Caco-2 (cell line): ENCODE measurements around the gene KCNH8. TPM values are rescaled to one million over a fixed set of nuclear protein-coding genes. Genes with fewer than 3 reads are reported as not detected.

ENCODE experiments used
- BruUV-seq: library from RNA; stranded (reverse); fragments of 400-500 nt; replicated peaks from 2 replicates; lab custom pipeline; 2021; lab: Mats Ljungman, UMichigan
- CTCF ChIA-PET: fragments of 300-600 bp; sonication (Branson Sonifier 250); formaldehyde crosslinking; loops from one replicate; lab custom pipeline; 2022; ENCODE audit warnings: antibody characterized with exemption; lab: Charles Lee
- POLR2A ChIA-PET: fragments of 300-600 bp; sonication (Branson Sonifier 250); formaldehyde crosslinking; loops from one replicate; lab custom pipeline; 2022; ENCODE audit warnings: antibody characterized with exemption; lab: Charles Lee
- DNase-seq, 2 experiments: peaks; one replicate each; pipeline versions ENCODE4 v3.0.0 to v3.0.0-alpha.2; 2020 to 2022
- H3K27me3 ChIP-seq: replicated peaks from 2 replicates; pipeline ENCODE4 v1.6.0; 2011; ENCODE audit warnings: low read length; ENCODE audit not compliant: control insufficient read depth, insufficient read depth
- H3K36me3 ChIP-seq: 2 replicates; pipeline ENCODE4 v1.5.1; 2011; ENCODE audit warnings: low read length; ENCODE audit not compliant: control insufficient read depth, insufficient read depth
- H3K4me1 ChIP-seq: fragments of 250-450 bp; sonication (Bioruptor Pico); 2 replicates; pipeline ENCODE4 v1.5.1; 2020; ENCODE audit warnings: mild to moderate bottlenecking
- H3K4me3 ChIP-seq: 2 replicates; pipeline ENCODE4 v1.5.1; 2011; ENCODE audit warnings: low read depth, mild to moderate bottlenecking, control low read depth, low read length
- H3K9me3 ChIP-seq: fragments of 250-450 bp; sonication (Bioruptor Pico); 2 replicates; pipeline ENCODE4 v1.5.1; 2020; ENCODE audit warnings: mild to moderate bottlenecking, moderate library complexity
- H3K27ac Mint-ChIP-seq: one replicate; pipeline ENCODE4 v1.8.0; 2022; ENCODE audit warnings: mixed read lengths; ENCODE audit not compliant: unreplicated experiment
- H3K27me3 Mint-ChIP-seq: one replicate; pipeline ENCODE4 v1.8.0; 2022; ENCODE audit warnings: mixed read lengths; ENCODE audit not compliant: insufficient read depth, unreplicated experiment
- H3K36me3 Mint-ChIP-seq: one replicate; pipeline ENCODE4 v1.8.0; 2022; ENCODE audit warnings: mild to moderate bottlenecking, mixed read lengths; ENCODE audit not compliant: insufficient read depth, unreplicated experiment
- H3K4me1 Mint-ChIP-seq: one replicate; pipeline ENCODE4 v1.8.0; 2022; ENCODE audit warnings: low read depth, mixed read lengths; ENCODE audit not compliant: unreplicated experiment
- H3K4me3 Mint-ChIP-seq: one replicate; pipeline ENCODE4 v1.8.0; 2022; ENCODE audit warnings: mild to moderate bottlenecking, moderate library complexity, mixed read lengths; ENCODE audit not compliant: unreplicated experiment
- H3K9me3 Mint-ChIP-seq: one replicate; pipeline ENCODE4 v1.8.0; 2022; ENCODE audit warnings: mixed read lengths; ENCODE audit not compliant: unreplicated experiment
- CTCF ChIP-seq, 2 experiments: fragments of 200-600 bp in 1 of 2; IDR thresholded peaks; 1 replicate in 1 of 2; 2 replicates in 1 of 2; pipeline versions ENCODE4 v1.5.1 to v1.8.0; 2011 to 2022; ENCODE audit warnings: antibody characterized with exemption in 1 of 2, control low read depth in 1 of 2, inconsistent platforms in 1 of 2, low read depth in 1 of 2, low read length in 1 of 2, mild to moderate bottlenecking in 1 of 2, moderate library complexity in 1 of 2; ENCODE audit not compliant: insufficient read depth in 1 of 2, severe bottlenecking in 1 of 2, unreplicated experiment in 1 of 2
- intact Hi-C: fragments of 100-400 bp; cut with micrococcal nuclease; formaldehyde crosslinking; loops from one replicate; pipeline ENCODE4 v1.10.0; 2022; ENCODE audit not compliant: unreplicated experiment
- total RNA-seq: library from RNA; stranded (reverse); gene quantifications from 2 replicates; pipeline ENCODE4 v1.2.3, GENCODE V29; 2022

Gene KCNH8
- total RNA-seq, 1 experiment from 2014 or later = 0.07 TPM

- Histone ChIP-seq H3K4me1 (0 out of 2 replicates have a peak, but pooled peaks cover 4% of the 10 kb centered on the region), H3K9me3 (no peaks in the 10 kb centered on the region), H3K4me3 (peak overlapping the region; percentile 61), H3K27me3 (no peaks in the 10 kb centered on the region), H3K36me3 (no peaks in the 10 kb centered on the region)
- Mint-ChIP-seq H3K27me3 (peaks cover 21% of the 10 kb centered on the region), H3K4me1 (no peaks in the 10 kb centered on the region), H3K36me3 (no peaks in the 10 kb centered on the region), H3K27ac (peak overlapping the region; percentile 78), H3K4me3 (peak overlapping the region; percentile 87), H3K9me3 (no peaks in the 10 kb centered on the region)
- DNase-seq = peak; percentile 69 to 80
- BruUV-seq = no TSS peak
- peak; percentile 25 to 53 for TF ChIP-seq CTCF (IDR thresholded peaks at IDR 0.05; ENCODE audit: insufficient read depth in 1 of 2, low read depth in 1 of 2, low read length in 1 of 2, severe bottlenecking in 1 of 2, unreplicated experiment in 1 of 2)
- POLR2A ChIA-PET = no interaction called here
- CTCF ChIA-PET = interaction anchor here (0.7 kb wide), 1 partner anchor 27 kb away, joined by 3 read pairs; no protein-coding TSS in a partner anchor
- intact Hi-C loops = no loop called here
These were observed 1.3 kb upstream of the KCNH8 start for GRCh38 chr3:19146685-19147650.

DNA sequence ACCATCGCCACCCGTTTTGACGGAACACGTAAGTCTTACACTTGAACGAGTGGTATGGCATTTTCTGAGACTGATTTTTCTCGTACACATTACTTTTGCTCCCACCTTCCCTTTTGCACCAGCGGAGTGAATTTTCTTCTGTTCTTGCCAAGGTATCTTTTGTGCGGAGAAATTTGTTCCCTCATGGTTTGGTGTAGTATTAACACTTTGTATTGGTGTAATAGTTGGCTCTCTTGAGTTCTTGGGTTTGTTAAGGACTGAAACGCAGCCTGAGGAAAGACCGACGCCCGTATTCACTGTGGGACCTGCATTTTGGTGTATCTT, 420 bp downstream of the KCNH8 start:
- Histone ChIP-seq H3K4me3 (no peak overlapping the region), H3K9me3 (no peaks in the 10 kb centered on the region), H3K4me1 (0 out of 2 replicates have a peak, but pooled peaks cover 4% of the 10 kb centered on the region), H3K36me3 (no peaks in the 10 kb centered on the region), H3K27me3 (no peaks in the 10 kb centered on the region)
- ChIA-PET POLR2A (no interaction called here), CTCF (no interaction called here)
- no peak for DNase-seq
- no peaks in the 10 kb centered on the region for H3K4me1 Mint-ChIP-seq
- H3K36me3 Mint-ChIP-seq = no peaks in the 10 kb centered on the region
- H3K27ac Mint-ChIP-seq = no peak overlapping the region
- no TSS peak for BruUV-seq
- H3K27me3 Mint-ChIP-seq = peaks cover 15% of the 10 kb centered on the region
- H3K9me3 Mint-ChIP-seq = no peaks in the 10 kb centered on the region
- TF ChIP-seq CTCF (IDR thresholded peaks at IDR 0.05; ENCODE audit: insufficient read depth in 1 of 2, low read depth in 1 of 2, low read length in 1 of 2, severe bottlenecking in 1 of 2, unreplicated experiment in 1 of 2) = no peak
- intact Hi-C loops = no loop called here
- H3K4me3 Mint-ChIP-seq = peak overlapping the region; percentile 87

- Mint-ChIP-seq H3K27ac (no peak overlapping the region), H3K4me1 (no peaks in the 10 kb centered on the region), H3K36me3 (no peaks in the 10 kb centered on the region), H3K9me3 (no peaks in the 10 kb centered on the region), H3K27me3 (peaks cover 15% of the 10 kb centered on the region), H3K4me3 (no peak overlapping the region)
- Histone ChIP-seq H3K4me1 (0 out of 2 replicates have a peak, but pooled peaks cover 4% of the 10 kb centered on the region), H3K9me3 (no peaks in the 10 kb centered on the region), H3K27me3 (no peaks in the 10 kb centered on the region), H3K4me3 (no peak overlapping the region), H3K36me3 (no peaks in the 10 kb centered on the region)
- peak in 1 of 2 experiments; percentile 42 for DNase-seq
- BruUV-seq = no TSS peak
- no peak for TF ChIP-seq CTCF (IDR thresholded peaks at IDR 0.05; ENCODE audit: insufficient read depth in 1 of 2, low read depth in 1 of 2, low read length in 1 of 2, severe bottlenecking in 1 of 2, unreplicated experiment in 1 of 2)
- CTCF ChIA-PET = no interaction called here
- intact Hi-C loops = no loop called here
- POLR2A ChIA-PET = no interaction called here
These were observed 1.1 kb downstream of the KCNH8 start for GRCh38 chr3:19149368-19149767.
